Suprapubic skin (tissue), 4 donors: Measurements from ENCODE around the gene COBLL1.

Source experiments
- EP300 ChIP-seq: sonication (generic); formaldehyde crosslinking; IDR thresholded peaks from one replicate; pipeline ENCODE4 v1.6.1; 2017; ENCODE audit warnings: antibody characterized with exemption
- POLR2A ChIP-seq, 2 donors: fragments of 450-650 bp; IDR thresholded peaks; one replicate each; pipeline ENCODE4 v1.6.1; 2017; ENCODE audit warnings: antibody characterized with exemption in 2 of 2, mild to moderate bottlenecking in 2 of 2, moderate library complexity in 2 of 2
- POLR2AphosphoS5 ChIP-seq, 3 donors: sonication (generic); formaldehyde crosslinking; IDR thresholded peaks; one replicate each; pipeline ENCODE4 v1.6.1; 2017; ENCODE audit warnings: antibody characterized with exemption in 3 of 3
- TF ChIP-seq, protein P1 (sequence below), 2 donors: fragments of 200-600 bp in 1 of 2; fragments of 450-650 bp in 1 of 2; sonication (generic) in 1 of 2; IDR thresholded peaks; one replicate each; pipeline ENCODE4 v1.5.1; 2016 to 2019; ENCODE audit warnings: antibody characterized with exemption in 2 of 2, mild to moderate bottlenecking in 1 of 2, moderate library complexity in 1 of 2

GRCh38 chr2:164746713-164747112 is 94.9 kb downstream of the COBLL1 start:
- TF ChIP-seq, protein P1, sequence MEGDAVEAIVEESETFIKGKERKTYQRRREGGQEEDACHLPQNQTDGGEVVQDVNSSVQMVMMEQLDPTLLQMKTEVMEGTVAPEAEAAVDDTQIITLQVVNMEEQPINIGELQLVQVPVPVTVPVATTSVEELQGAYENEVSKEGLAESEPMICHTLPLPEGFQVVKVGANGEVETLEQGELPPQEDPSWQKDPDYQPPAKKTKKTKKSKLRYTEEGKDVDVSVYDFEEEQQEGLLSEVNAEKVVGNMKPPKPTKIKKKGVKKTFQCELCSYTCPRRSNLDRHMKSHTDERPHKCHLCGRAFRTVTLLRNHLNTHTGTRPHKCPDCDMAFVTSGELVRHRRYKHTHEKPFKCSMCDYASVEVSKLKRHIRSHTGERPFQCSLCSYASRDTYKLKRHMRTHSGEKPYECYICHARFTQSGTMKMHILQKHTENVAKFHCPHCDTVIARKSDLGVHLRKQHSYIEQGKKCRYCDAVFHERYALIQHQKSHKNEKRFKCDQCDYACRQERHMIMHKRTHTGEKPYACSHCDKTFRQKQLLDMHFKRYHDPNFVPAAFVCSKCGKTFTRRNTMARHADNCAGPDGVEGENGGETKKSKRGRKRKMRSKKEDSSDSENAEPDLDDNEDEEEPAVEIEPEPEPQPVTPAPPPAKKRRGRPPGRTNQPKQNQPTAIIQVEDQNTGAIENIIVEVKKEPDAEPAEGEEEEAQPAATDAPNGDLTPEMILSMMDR (IDR thresholded peaks at IDR 0.05), result no peak
- TF ChIP-seq POLR2AphosphoS5 (IDR thresholded peaks at IDR 0.05) (no peak), POLR2A (IDR thresholded peaks at IDR 0.05) (no peak), EP300 (no peak)
